ENCODE data around the gene POLR1B. TPM values are rescaled to one million over a fixed set of nuclear protein-coding genes. Genes with fewer than 3 reads are reported as not detected.

POLR1B gene
- total RNA-seq, 1 donor, result 10.5 TPM

- H3K4me3 ChIP-seq (ENCODE audit: insufficient read depth, low read length), result no peak overlapping the region
- DNase-seq (ENCODE audit: insufficient read length, low spot score, missing footprints), result no peak
- H3K9me3 ChIP-seq (ENCODE audit: low read depth, low read length), result no peaks in the 10 kb centered on the region
- H3K79me2 ChIP-seq (ENCODE audit: insufficient read depth, low read length), result peaks cover 9% of the 10 kb centered on the region
- peak overlapping the region; percentile 35 for H3K4me2 ChIP-seq (ENCODE audit: insufficient read depth, low read length)
- H3K4me1 ChIP-seq (ENCODE audit: insufficient read depth, low read length), result peaks cover 36% of the 10 kb centered on the region
- no peaks in the 10 kb centered on the region for H4K20me1 ChIP-seq (ENCODE audit: insufficient read depth, low read length)
- no peaks in the 10 kb centered on the region for H3K27me3 ChIP-seq (ENCODE audit: insufficient read depth, low read length)
- no peak overlapping the region for H2AFZ ChIP-seq (ENCODE audit: low read length)
- peak; percentile 52 for TF ChIP-seq CTCF (IDR thresholded peaks at IDR 0.05; ENCODE audit: extremely low read depth, low read depth, low read length)
- H3K27ac ChIP-seq (ENCODE audit: low read depth, low read length), result no peak overlapping the region
- peaks cover 2% of the 10 kb centered on the region for H3K36me3 ChIP-seq (ENCODE audit: insufficient read depth, low read length)
Measured at GRCh38 chr2:112582314-112582746, 40.1 kb downstream of the POLR1B start.

DNA sequence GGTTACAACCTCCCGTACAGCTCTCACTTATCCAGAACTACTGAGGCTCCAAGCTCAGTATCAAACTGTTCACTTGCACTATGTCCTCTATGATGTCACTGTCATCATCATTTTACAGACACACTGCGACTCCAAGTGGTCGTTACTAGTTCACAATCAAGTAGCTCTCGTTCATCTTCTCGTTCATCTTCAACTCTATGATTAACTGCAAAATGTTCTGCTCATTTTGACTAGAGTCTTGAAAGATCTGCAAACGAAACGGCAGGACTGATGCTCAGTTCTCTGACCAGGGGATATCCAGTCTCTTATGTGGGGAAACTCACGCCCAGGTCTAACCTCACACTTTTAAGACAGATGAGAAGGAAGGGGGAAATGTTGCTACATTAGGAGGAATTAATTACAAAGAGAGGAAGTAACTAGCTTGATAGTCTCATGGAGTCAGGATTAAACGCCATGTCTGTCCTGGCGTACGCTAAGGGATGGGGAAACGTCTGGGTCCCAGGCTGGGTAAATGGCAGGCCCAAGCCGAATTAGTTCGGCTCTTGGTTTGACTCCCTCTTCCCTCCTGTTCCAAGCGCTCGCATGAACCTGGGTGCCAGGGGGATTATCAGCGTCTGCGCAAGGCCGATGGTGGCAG, 41.4 kb downstream of the POLR1B start:
- peak; percentile 66 for DNase-seq (ENCODE audit: insufficient read length, low spot score, missing footprints)

DNA sequence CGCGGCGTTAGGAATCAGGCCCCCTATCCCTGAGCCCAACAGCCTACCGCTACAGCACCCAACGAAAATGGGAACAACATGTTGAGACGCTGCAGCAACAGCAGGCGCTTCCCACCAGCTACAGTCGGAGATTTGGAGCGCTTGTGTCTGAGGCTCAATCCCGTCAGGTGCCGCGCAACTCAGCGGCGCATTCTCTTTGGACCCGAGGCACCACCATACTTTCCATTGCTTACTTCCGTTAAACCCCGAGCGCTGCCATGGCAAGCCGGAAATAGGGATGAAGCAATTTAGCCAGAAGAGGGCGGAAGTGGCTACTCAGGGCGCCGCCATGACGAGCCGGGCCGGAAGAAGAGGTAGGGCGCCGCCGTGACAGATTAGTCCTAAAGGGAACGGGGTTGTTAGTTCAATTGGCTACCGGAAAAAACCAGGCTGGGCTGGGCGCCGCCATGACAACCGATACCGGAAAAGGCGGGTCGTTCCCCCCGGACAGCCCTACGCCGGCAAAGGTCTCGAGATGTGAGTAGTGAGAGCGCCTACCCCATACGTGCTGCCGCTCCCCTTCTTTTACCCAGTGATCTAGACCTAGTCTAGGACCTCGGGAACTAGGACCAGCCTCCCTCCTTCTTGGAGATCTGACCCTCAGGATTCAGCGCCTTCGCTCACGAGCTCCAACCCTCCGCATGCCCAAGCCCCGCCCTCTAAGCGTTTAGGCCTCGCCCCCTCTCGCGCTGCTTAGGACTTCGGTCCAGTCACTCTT, 42.0 kb downstream of the POLR1B start, which contains the start of gene CHCHD5:
Gene CHCHD5 (plus strand): TSS at position 476 of the 757 bp plus-strand sequence. CDS start 39 bp downstream, at position 515.
- Histone ChIP-seq H3K27me3 (ENCODE audit: insufficient read depth, low read length) (no peaks in the 10 kb centered on the region), H3K4me2 (ENCODE audit: insufficient read depth, low read length) (peak within 1 kb of the TSS; percentile 92), H3K4me3 (ENCODE audit: insufficient read depth, low read length) (peak within 1 kb of the TSS; percentile 94), H3K4me1 (ENCODE audit: insufficient read depth, low read length) (peaks cover 28% of the 10 kb centered on the region), H4K20me1 (ENCODE audit: insufficient read depth, low read length) (no peaks in the 10 kb centered on the region), H3K9me3 (ENCODE audit: low read depth, low read length) (no peaks in the 10 kb centered on the region), H3K79me2 (ENCODE audit: insufficient read depth, low read length) (peaks cover 9% of the 10 kb centered on the region), H3K27ac (ENCODE audit: low read depth, low read length) (peak within 1 kb of the TSS; percentile 99), H3K36me3 (ENCODE audit: insufficient read depth, low read length) (peaks cover 7% of the 10 kb centered on the region), H2AFZ (ENCODE audit: low read length) (peak within 1 kb of the TSS; percentile 99)
- TF ChIP-seq CTCF (IDR thresholded peaks at IDR 0.05; ENCODE audit: extremely low read depth, low read depth, low read length), result no peak
- peak; percentile 94 for DNase-seq (ENCODE audit: insufficient read length, low spot score, missing footprints)

More for the DNA sequence above, 41.4 kb downstream of the POLR1B start:
- no peak for TF ChIP-seq CTCF (IDR thresholded peaks at IDR 0.05; ENCODE audit: extremely low read depth, low read depth, low read length)
- Histone ChIP-seq H3K4me2 (ENCODE audit: insufficient read depth, low read length) (peak overlapping the region; percentile 92), H3K79me2 (ENCODE audit: insufficient read depth, low read length) (peaks cover 9% of the 10 kb centered on the region), H3K9me3 (ENCODE audit: low read depth, low read length) (no peaks in the 10 kb centered on the region), H3K4me3 (ENCODE audit: insufficient read depth, low read length) (peak overlapping the region; percentile 94), H3K4me1 (ENCODE audit: insufficient read depth, low read length) (peaks cover 35% of the 10 kb centered on the region), H4K20me1 (ENCODE audit: insufficient read depth, low read length) (no peaks in the 10 kb centered on the region), H3K27me3 (ENCODE audit: insufficient read depth, low read length) (no peaks in the 10 kb centered on the region), H3K36me3 (ENCODE audit: insufficient read depth, low read length) (peaks cover 6% of the 10 kb centered on the region), H3K27ac (ENCODE audit: low read depth, low read length) (peak overlapping the region; percentile 99), H2AFZ (ENCODE audit: low read length) (peak overlapping the region; percentile 99)

GRCh38 chr2:112584891-112585250, 42.6 kb downstream of the POLR1B start:
- peak overlapping the region; percentile 92 for H3K4me2 ChIP-seq (ENCODE audit: insufficient read depth, low read length)
- peaks cover 25% of the 10 kb centered on the region for H3K4me1 ChIP-seq (ENCODE audit: insufficient read depth, low read length)
- TF ChIP-seq CTCF (IDR thresholded peaks at IDR 0.05; ENCODE audit: extremely low read depth, low read depth, low read length), result no peak
- H3K27me3 ChIP-seq (ENCODE audit: insufficient read depth, low read length), result no peaks in the 10 kb centered on the region
- no peaks in the 10 kb centered on the region for H3K9me3 ChIP-seq (ENCODE audit: low read depth, low read length)
- peak overlapping the region; percentile 94 for H3K4me3 ChIP-seq (ENCODE audit: insufficient read depth, low read length)
- peak overlapping the region; percentile 99 for H2AFZ ChIP-seq (ENCODE audit: low read length)
- peaks cover 9% of the 10 kb centered on the region for H3K79me2 ChIP-seq (ENCODE audit: insufficient read depth, low read length)
- peak overlapping the region; percentile 99 for H3K27ac ChIP-seq (ENCODE audit: low read depth, low read length)
- no peaks in the 10 kb centered on the region for H4K20me1 ChIP-seq (ENCODE audit: insufficient read depth, low read length)
- peaks cover 7% of the 10 kb centered on the region for H3K36me3 ChIP-seq (ENCODE audit: insufficient read depth, low read length)
- no peak for DNase-seq (ENCODE audit: insufficient read length, low spot score, missing footprints)

All from osteoblast (primary cell).